PC-9 (cell line): Measurements from ENCODE around the gene DOCK1. TPM values are rescaled to one million over a fixed set of nuclear protein-coding genes. Genes with fewer than 3 reads are reported as not detected.

ENCODE experiments used
- BruUV-seq: library from RNA; stranded (reverse); fragments of 400-500 nt; replicated peaks from 2 replicates; lab custom pipeline; 2021; lab: Mats Ljungman, UMichigan
- CTCF ChIA-PET: fragments of 300-600 bp; sonication (Branson Sonifier 250); formaldehyde crosslinking; loops from one replicate; lab custom pipeline; 2022; ENCODE audit warnings: antibody characterized with exemption; lab: Charles Lee
- POLR2A ChIA-PET: fragments of 300-600 bp; sonication (Branson Sonifier 250); formaldehyde crosslinking; loops from one replicate; lab custom pipeline; 2022; ENCODE audit warnings: antibody characterized with exemption; ENCODE audit not compliant: unreplicated experiment; lab: Charles Lee
- DNase-seq, 2 experiments: peaks; one replicate each; pipeline versions ENCODE4 v3.0.0 to v3.0.0-alpha.2; 2015 to 2022; ENCODE audit warnings: mixed read lengths in 1 of 2
- H2AFZ ChIP-seq: fragments of 200-600 bp; sonication (generic); 2 replicates; pipeline ENCODE4 v1.8.1; 2017; ENCODE audit warnings: antibody characterized with exemption
- H3F3A ChIP-seq: fragments of 200-600 bp; sonication (generic); 2 replicates; pipeline ENCODE4 v1.8.1; 2017; ENCODE audit warnings: antibody characterized with exemption, mild to moderate bottlenecking, low read depth; ENCODE audit not compliant: insufficient read depth
- H3K27ac ChIP-seq: fragments of 200-600 bp; sonication (generic); 2 replicates; pipeline ENCODE4 v1.6.1; 2016; ENCODE audit warnings: mixed run types
- H3K27me3 ChIP-seq: fragments of 200-600 bp; sonication (generic); 2 replicates; pipeline ENCODE4 v1.6.1; 2016; ENCODE audit warnings: low read depth, mixed run types; ENCODE audit not compliant: insufficient read depth
- H3K36me3 ChIP-seq: fragments of 200-600 bp; sonication (generic); 2 replicates; pipeline ENCODE4 v1.6.1; 2016; ENCODE audit warnings: low read depth, mixed run types
- H3K4me1 ChIP-seq: fragments of 200-600 bp; sonication (generic); replicated peaks from 2 replicates; pipeline ENCODE4 v1.6.1; 2016; ENCODE audit warnings: mixed run types; ENCODE audit not compliant: insufficient read depth
- H3K4me2 ChIP-seq: fragments of 200-600 bp; sonication (generic); 2 replicates; pipeline ENCODE4 v1.6.1; 2017; ENCODE audit warnings: mixed run types
- H3K4me3 ChIP-seq: fragments of 200-600 bp; sonication (generic); 2 replicates; pipeline ENCODE4 v1.6.1; 2016; ENCODE audit warnings: mixed run types
- H3K79me2 ChIP-seq: fragments of 200-600 bp; sonication (generic); 2 replicates; pipeline ENCODE4 v1.6.1; 2017; ENCODE audit warnings: low read depth, mixed run types
- H3K9me2 ChIP-seq: fragments of 200-600 bp; sonication (generic); 2 replicates; pipeline ENCODE4 v1.8.1; 2017; ENCODE audit warnings: mild to moderate bottlenecking; ENCODE audit not compliant: insufficient read depth
- H3K9me3 ChIP-seq: fragments of 200-600 bp; sonication (generic); 2 replicates; pipeline ENCODE4 v1.8.1; 2016; ENCODE audit warnings: low read depth; ENCODE audit not compliant: insufficient read depth
- H4K20me1 ChIP-seq: fragments of 200-600 bp; sonication (generic); 2 replicates; pipeline ENCODE4 v1.8.1; 2017; ENCODE audit not compliant: insufficient read depth
- EZH2 ChIP-seq: fragments of 200-600 bp; sonication (generic); IDR thresholded peaks from 2 replicates; pipeline ENCODE4 v1.8.0; 2017; ENCODE audit warnings: antibody characterized with exemption, low read depth
- intact Hi-C: fragments of 100-400 bp; cut with micrococcal nuclease; formaldehyde crosslinking; loops from one replicate; pipeline ENCODE4 v1.10.0; 2022; ENCODE audit not compliant: unreplicated experiment
- total RNA-seq: library from RNA; stranded (reverse); gene quantifications from 2 replicates; pipeline ENCODE4 v1.2.3, GENCODE V29; 2021
- TF ChIP-seq, protein P1 (sequence below): fragments of 200-600 bp; sonication (generic); conservative IDR thresholded peaks from 2 replicates; pipeline ENCODE4 v1.6.1; 2017; ENCODE audit warnings: mixed run types, antibody characterized with exemption, mild to moderate bottlenecking, moderate library complexity

The DOCK1 gene
- total RNA-seq, 1 experiment from 2014 or later, result 24.8 TPM

- no peaks in the 10 kb centered on the region for H3K4me1 ChIP-seq
- H3K4me2 ChIP-seq, result no peak overlapping the region
- H3K36me3 ChIP-seq, result no peaks in the 10 kb centered on the region
- TF ChIP-seq, protein P1, sequence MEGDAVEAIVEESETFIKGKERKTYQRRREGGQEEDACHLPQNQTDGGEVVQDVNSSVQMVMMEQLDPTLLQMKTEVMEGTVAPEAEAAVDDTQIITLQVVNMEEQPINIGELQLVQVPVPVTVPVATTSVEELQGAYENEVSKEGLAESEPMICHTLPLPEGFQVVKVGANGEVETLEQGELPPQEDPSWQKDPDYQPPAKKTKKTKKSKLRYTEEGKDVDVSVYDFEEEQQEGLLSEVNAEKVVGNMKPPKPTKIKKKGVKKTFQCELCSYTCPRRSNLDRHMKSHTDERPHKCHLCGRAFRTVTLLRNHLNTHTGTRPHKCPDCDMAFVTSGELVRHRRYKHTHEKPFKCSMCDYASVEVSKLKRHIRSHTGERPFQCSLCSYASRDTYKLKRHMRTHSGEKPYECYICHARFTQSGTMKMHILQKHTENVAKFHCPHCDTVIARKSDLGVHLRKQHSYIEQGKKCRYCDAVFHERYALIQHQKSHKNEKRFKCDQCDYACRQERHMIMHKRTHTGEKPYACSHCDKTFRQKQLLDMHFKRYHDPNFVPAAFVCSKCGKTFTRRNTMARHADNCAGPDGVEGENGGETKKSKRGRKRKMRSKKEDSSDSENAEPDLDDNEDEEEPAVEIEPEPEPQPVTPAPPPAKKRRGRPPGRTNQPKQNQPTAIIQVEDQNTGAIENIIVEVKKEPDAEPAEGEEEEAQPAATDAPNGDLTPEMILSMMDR, result no peak
- no peak for TF ChIP-seq EZH2
- H3K9me3 ChIP-seq, result no peaks in the 10 kb centered on the region
- H3F3A ChIP-seq, result no peaks in the 10 kb centered on the region
- intact Hi-C loops, result no loop called here
- CTCF ChIA-PET, result no interaction called here
- no peak overlapping the region for H2AFZ ChIP-seq
- BruUV-seq, result no TSS peak
- no peaks in the 10 kb centered on the region for H3K9me2 ChIP-seq
- DNase-seq, result no peak
- no peaks in the 10 kb centered on the region for H3K27me3 ChIP-seq
- H3K27ac ChIP-seq, result no peak overlapping the region
- no peak overlapping the region for H3K4me3 ChIP-seq
- H3K79me2 ChIP-seq, result no peaks in the 10 kb centered on the region
- H4K20me1 ChIP-seq, result no peaks in the 10 kb centered on the region
- POLR2A ChIA-PET, result interaction anchor here (0.6 kb wide), 1 partner anchor 976 kb away, joined by 4 read pairs; no protein-coding TSS in a partner anchor
Observed at GRCh38 chr10:127179612-127180250, 274.5 kb downstream of the DOCK1 start.

- no peaks in the 10 kb centered on the region for H3F3A ChIP-seq
- TF ChIP-seq EZH2, result no peak
- TF ChIP-seq, protein P1, result no peak
- POLR2A ChIA-PET, result no interaction called here
- intact Hi-C loops, result no loop called here
- DNase-seq, result no peak
- H3K9me3 ChIP-seq, result no peaks in the 10 kb centered on the region
- H3K4me1 ChIP-seq, result no peaks in the 10 kb centered on the region
- H4K20me1 ChIP-seq, result no peaks in the 10 kb centered on the region
- H3K36me3 ChIP-seq, result no peaks in the 10 kb centered on the region
- H3K4me3 ChIP-seq, result no peak overlapping the region
- no peak overlapping the region for H3K4me2 ChIP-seq
- no peak overlapping the region for H2AFZ ChIP-seq
- no peak overlapping the region for H3K27ac ChIP-seq
- no TSS peak for BruUV-seq
- CTCF ChIA-PET, result no interaction called here
- H3K9me2 ChIP-seq, result no peaks in the 10 kb centered on the region
- no peaks in the 10 kb centered on the region for H3K79me2 ChIP-seq
- no peaks in the 10 kb centered on the region for H3K27me3 ChIP-seq
Observed at GRCh38 chr10:127182161-127182560, 276.9 kb downstream of the DOCK1 start.

- Histone ChIP-seq H3K4me3 (no peak overlapping the region), H3K4me2 (no peak overlapping the region), H3F3A (no peaks in the 10 kb centered on the region), H2AFZ (no peak overlapping the region), H3K79me2 (no peaks in the 10 kb centered on the region), H3K36me3 (no peaks in the 10 kb centered on the region), H3K9me3 (no peaks in the 10 kb centered on the region), H3K4me1 (no peaks in the 10 kb centered on the region), H3K27ac (no peak overlapping the region), H3K9me2 (no peaks in the 10 kb centered on the region), H3K27me3 (no peaks in the 10 kb centered on the region), H4K20me1 (no peaks in the 10 kb centered on the region)
- BruUV-seq, result no TSS peak
- intact Hi-C loops, result no loop called here
- TF ChIP-seq, protein P1, result no peak
- TF ChIP-seq EZH2, result no peak
- POLR2A ChIA-PET, result no interaction called here
- no peak for DNase-seq
- CTCF ChIA-PET, result no interaction called here
Observed at GRCh38 chr10:127184582-127184981, 279.4 kb downstream of the DOCK1 start.
